Psoas muscle (tissue), 8 donors: ENCODE measurements around the gene GPR171. TPM values are rescaled to one million over a fixed set of nuclear protein-coding genes. Genes with fewer than 3 reads are reported as not detected.
"Not testable (repeated sequence)": the region's sequence is repeated elsewhere in the genome, so short reads cannot be mapped to it uniquely, and the experiment has no call there.

Experiments used
- ATAC-seq, 4 donors: fragments of 200-7000 bp; cut with Tn5 transposase; one replicate each; pipeline ENCODE4 v1.9.1; 2020; ENCODE audit warnings: moderate library complexity in 3 of 4, mild to moderate bottlenecking in 2 of 4
- DNase-seq, 2 donors: peaks; one replicate each; pipeline ENCODE4 v3.0.0-alpha.2; 2020
- H3K27ac ChIP-seq: fragments of 200-600 bp; one replicate; pipeline ENCODE4 v1.8.0; 2022
- H3K27me3 ChIP-seq, 3 donors: fragments of 200-600 bp in 1 of 3; one replicate each; pipeline versions ENCODE4 v1.6.1 to v1.8.0; 2013 to 2022; ENCODE audit warnings: low read length in 2 of 3, mild to moderate bottlenecking in 2 of 3, moderate library complexity in 1 of 3; ENCODE audit not compliant: insufficient read depth in 3 of 3
- H3K36me3 ChIP-seq, 2 donors: fragments of 200-600 bp in 1 of 2; one replicate each; pipeline versions ENCODE4 v1.6.1 to v1.8.0; 2013 to 2022; ENCODE audit warnings: low read depth in 1 of 2, mild to moderate bottlenecking in 1 of 2, moderate library complexity in 1 of 2; ENCODE audit not compliant: insufficient read depth in 1 of 2
- H3K4me1 ChIP-seq: fragments of 200-600 bp; one replicate; pipeline ENCODE4 v1.8.0; 2022
- H3K4me3 ChIP-seq: fragments of 200-600 bp; one replicate; pipeline ENCODE4 v1.8.0; 2022; ENCODE audit warnings: mild to moderate bottlenecking
- H3K9me3 ChIP-seq: fragments of 200-600 bp; one replicate; pipeline ENCODE4 v1.8.0; 2022
- CTCF ChIP-seq: fragments of 200-600 bp; IDR thresholded peaks from one replicate; pipeline ENCODE4 v1.8.0; 2022; ENCODE audit warnings: antibody characterized with exemption
- WGBS, 3 donors: extraction: QIAGEN DNeasy Blood & Tissue Kit; methylation state at CpG; one replicate each; pipeline versions ENCODE4 v1.1.6 to v1.1.7; 2013; 5-methylcytosine and 5-hydroxymethylcytosine counted together
- intact Hi-C, 2 donors: fragments of 100-400 bp; cut with DNase I; formaldehyde crosslinking; loops; one replicate each; pipeline versions ENCODE4 v1.11.0 to v1.14.2; 2022
- long read RNA-seq, 2 donors: library from polyadenylated mRNA; unstranded; transcript quantifications; one replicate each; pipeline ENCODE4 v2.0.0, GENCODE V29; 2021
- polyA plus RNA-seq, 3 donors: library from polyadenylated mRNA; stranded (reverse); fragments of 200-250 nt; gene quantifications; one replicate each; pipeline ENCODE4 v1.2.3, GENCODE V29; 2013
- total RNA-seq, 4 donors: library from RNA; stranded (reverse); fragmentation: NEBNext Ultra II Directional in 2 of 4; extraction: Animal tissue kit (Norgen Biotek cat#: 25700) in 2 of 4; gene quantifications; one replicate each; pipeline versions ENCODE4 v1.2.1 to v1.2.4, GENCODE V29; 2021 to 2023
- donor health status: healthy with polysubstance abuse.
- donor health status: DM: no; HTN: no; CAD: no; lungs with moderate emphysema.
- donor health status: Bipolar disorder and iron deficiency.
- donor health status: healthy.
- donor health status: DM: yes; HTN: yes; CAD: no.
- donor health status: DM: no; HTN: no; CAD: no.
- donor health status: DM: no; HTN: no; CAD: no.
- donor health status: DM: yes; HTN: yes; CAD: no.

GPR171 gene
- under 1 TPM in 2 of 4 donors, not detected in 2; 0.13 to 0.27 TPM for total RNA-seq
- polyA plus RNA-seq = under 1 TPM in 2 of 3 donors, not detected in 1; 0.05 to 0.10 TPM
- long read RNA-seq, donor 1 = 0 reads
- long read RNA-seq, donor 2 = 0 reads

- WGBS, 3 donors = 90 to 92% (median 91%) methylated on average over 3 of the region's 3 CpGs
- no peak for DNase-seq
- no peak for TF ChIP-seq CTCF
- intact Hi-C loops = no loop called here
- Histone ChIP-seq H3K27me3 (no peaks in the 10 kb centered on the region), H3K27ac (no peak within 1 kb of the TSS), H3K36me3 (no peaks in the 10 kb centered on the region), H3K9me3 (no peaks in the 10 kb centered on the region), H3K4me3 (no peak within 1 kb of the TSS), H3K4me1 (no peaks in the 10 kb centered on the region)
- ATAC-seq = no peak
Observed at GRCh38 chr3:151203051-151203420, at the start of gene GPR171. TSS of gene GPR171 (minus strand) at chr3:151203216. CDS start at chr3:151199386, 3,830 bp downstream.

- WGBS, 3 donors = 31 to 36% (median 32%) methylated on average over 3 of the region's 3 CpGs
- H3K4me3 ChIP-seq = peak overlapping the region; percentile 28
Observed at GRCh38 chr3:151248772-151249337, 45.8 kb upstream of the GPR171 start.

GRCh38 chr3:151242006-151242405, 39.0 kb upstream of the GPR171 start:
- H3K4me3 ChIP-seq, H3K4me1 ChIP-seq, H3K9me3 ChIP-seq, H3K27me3 ChIP-seq, H3K36me3 ChIP-seq, H3K27ac ChIP-seq, DNase-seq, ATAC-seq, intact Hi-C loops: not testable (repeated sequence)
- WGBS, 3 donors = 85 to 92% (median 91%) methylated on average over 6 to 14 of the region's 18 CpGs

More at GRCh38 chr3:151248772-151249337, 45.8 kb upstream of the GPR171 start:
- Histone ChIP-seq H3K9me3 (no peaks in the 10 kb centered on the region), H3K4me1 (no peaks in the 10 kb centered on the region), H3K27ac (no peak overlapping the region), H3K27me3 (peaks cover 0 to 2% (median 0%) of the 10 kb centered on the region in 3 donors), H3K36me3 (no peaks in the 10 kb centered on the region)
- intact Hi-C loops = no loop called here
- ATAC-seq (no peak), DNase-seq (no peak)
- no peak for TF ChIP-seq CTCF

- no peak for DNase-seq
- 88 to 92% (median 89%) methylated on average over 7 of the region's 7 CpGs for WGBS, 3 donors
- no peaks in the 10 kb centered on the region for H3K4me1 ChIP-seq
- H3K9me3 ChIP-seq = no peaks in the 10 kb centered on the region
- no peak for ATAC-seq
- no peak for TF ChIP-seq CTCF
- no peaks in the 10 kb centered on the region for H3K27me3 ChIP-seq
- intact Hi-C loops = no loop called here
- no peak overlapping the region for H3K4me3 ChIP-seq
- no peak overlapping the region for H3K27ac ChIP-seq
- H3K36me3 ChIP-seq = no peaks in the 10 kb centered on the region
Observed at GRCh38 chr3:151236736-151237135, 33.7 kb upstream of the GPR171 start.

GRCh38 chr3:151236316-151236715, 33.3 kb upstream of the GPR171 start:
- ATAC-seq = no peak
- H3K36me3 ChIP-seq = no peaks in the 10 kb centered on the region
- H3K27me3 ChIP-seq = no peaks in the 10 kb centered on the region
- no peaks in the 10 kb centered on the region for H3K9me3 ChIP-seq
- no peak overlapping the region for H3K27ac ChIP-seq
- no peak for TF ChIP-seq CTCF
- 40 to 53% (median 43%) methylated on average over 2 of the region's 2 CpGs for WGBS, 3 donors
- H3K4me1 ChIP-seq = no peaks in the 10 kb centered on the region
- DNase-seq = no peak
- H3K4me3 ChIP-seq = no peak overlapping the region
- intact Hi-C loops = no loop called here
